GM23338 (cell line): Measurements from ENCODE around the gene CKAP2. TPM values are rescaled to one million over a fixed set of nuclear protein-coding genes. Genes with fewer than 3 reads are reported as not detected.
A peak's percentile ranks its signal among the peaks of the same experiment; 100 is the strongest.
"Not testable (repeated sequence)": the region's sequence is repeated elsewhere in the genome, so short reads cannot be mapped to it uniquely, and the experiment has no call there.

Source experiments
- ATAC-seq: fragments of 200-7000 bp; cut with Tn5 transposase; 3 replicates; pipeline ENCODE4 v1.9.1; 2020
- DNase-seq: peaks from one replicate; pipeline ENCODE4 v3.0.0-alpha.2; 2015; ENCODE audit warnings: low spot score
- H2AFZ ChIP-seq: fragments of 200-600 bp; sonication (generic); 2 replicates; pipeline ENCODE4 v1.8.0; 2016; ENCODE audit warnings: antibody characterized with exemption, mild to moderate bottlenecking, moderate library complexity
- H3F3A ChIP-seq: fragments of 200-600 bp; sonication (generic); replicated peaks from 2 replicates; pipeline ENCODE4 v1.8.0; 2017; ENCODE audit warnings: antibody characterized with exemption, mixed run types, low read depth
- H3K27ac ChIP-seq: fragments of 200-600 bp; sonication (generic); 2 replicates; pipeline ENCODE4 v1.6.1; 2016; ENCODE audit warnings: low read depth
- H3K27me3 ChIP-seq: fragments of 200-600 bp; sonication (generic); 2 replicates; pipeline ENCODE4 v1.8.0; 2016; ENCODE audit warnings: mild to moderate bottlenecking, mixed run types, moderate library complexity; ENCODE audit not compliant: insufficient read depth
- H3K36me3 ChIP-seq: fragments of 200-600 bp; sonication (generic); 2 replicates; pipeline ENCODE4 v1.8.0; 2016; ENCODE audit warnings: mild to moderate bottlenecking; ENCODE audit not compliant: insufficient read depth
- H3K4me1 ChIP-seq: fragments of 200-600 bp; sonication (generic); 2 replicates; pipeline ENCODE4 v1.8.0; 2016; ENCODE audit warnings: mild to moderate bottlenecking, moderate library complexity; ENCODE audit not compliant: insufficient read depth
- H3K4me2 ChIP-seq: fragments of 200-600 bp; sonication (generic); 2 replicates; pipeline ENCODE4 v1.7.1; 2017; ENCODE audit warnings: mixed run types
- H3K4me3 ChIP-seq: fragments of 200-600 bp; sonication (generic); 2 replicates; pipeline ENCODE4 v1.6.1; 2016; ENCODE audit warnings: mixed run types
- H3K79me2 ChIP-seq: fragments of 200-600 bp; sonication (generic); replicated peaks from 2 replicates; pipeline ENCODE4 v1.8.0; 2017; ENCODE audit warnings: mild to moderate bottlenecking; ENCODE audit not compliant: insufficient read depth
- H3K9me2 ChIP-seq: fragments of 200-600 bp; sonication (generic); 2 replicates; pipeline ENCODE4 v1.8.0; 2017; ENCODE audit not compliant: insufficient read depth
- H4K20me1 ChIP-seq: fragments of 200-600 bp; sonication (generic); replicated peaks from 2 replicates; pipeline ENCODE4 v1.8.0; 2017; ENCODE audit warnings: mild to moderate bottlenecking; ENCODE audit not compliant: insufficient read depth
- H3K27ac Mint-ChIP-seq: 2 replicates; pipeline ENCODE4 v1.8.0; 2020; ENCODE audit warnings: inconsistent platforms, mild to moderate bottlenecking, moderate library complexity, mixed read lengths
- H3K27me3 Mint-ChIP-seq: 3 replicates; pipeline ENCODE4 v1.8.0; 2022; ENCODE audit warnings: low read depth, mild to moderate bottlenecking, moderate library complexity, mixed read lengths, inconsistent platforms; ENCODE audit not compliant: insufficient read depth, poor library complexity
- H3K36me3 Mint-ChIP-seq: 3 replicates; pipeline ENCODE4 v1.8.0; 2021; ENCODE audit warnings: low read depth, mild to moderate bottlenecking, inconsistent platforms, moderate library complexity, mixed read lengths
- H3K4me1 Mint-ChIP-seq: 3 replicates; pipeline ENCODE4 v1.8.0; 2020; ENCODE audit warnings: mild to moderate bottlenecking, inconsistent platforms, mixed read lengths
- H3K4me3 Mint-ChIP-seq: 3 replicates; pipeline ENCODE4 v1.8.0; 2021; ENCODE audit warnings: moderate library complexity, mild to moderate bottlenecking, inconsistent platforms, mixed read lengths
- H3K9me3 Mint-ChIP-seq: 3 replicates; pipeline ENCODE4 v1.8.0; 2020; ENCODE audit warnings: moderate library complexity, mild to moderate bottlenecking, inconsistent platforms, mixed read lengths
- CREB1 ChIP-seq: fragments of 250-450 bp; sonication (Bioruptor Pico); IDR thresholded peaks from 2 replicates; pipeline ENCODE4 v1.5.0; 2020; ENCODE audit warnings: low read depth, mild to moderate bottlenecking, moderate library complexity
- JUNB ChIP-seq: IDR thresholded peaks from one replicate; pipeline ENCODE4 v1.6.1; 2016; ENCODE audit warnings: antibody characterized with exemption; ENCODE audit not compliant: unreplicated experiment
- polyA plus RNA-seq: library from polyadenylated mRNA; unstranded; fragments of >200 nt; fragmentation: Nextera tagmentation; extraction: Ambion mirVana; gene quantifications from 2 replicates; pipeline ENCODE4 v1.2.1, GENCODE V29; 2016
- total RNA-seq: library from RNA; depleted of rRNA; stranded (reverse); fragments of >200 nt; shearing (Covaris generic); gene quantifications from 2 replicates; pipeline ENCODE4 v1.2.3, GENCODE V29; 2014

CKAP2 gene
- total and polyA plus RNA-seq, 2 experiments from 2014 or later, result 48.8 to 103 TPM

- H3K4me1 ChIP-seq, result no peaks in the 10 kb centered on the region
- H3F3A ChIP-seq, result no peaks in the 10 kb centered on the region
- Mint-ChIP-seq H3K36me3 (peaks cover 82% of the 10 kb centered on the region), H3K27me3 (peaks cover 2% of the 10 kb centered on the region), H3K4me1 (no peaks in the 10 kb centered on the region), H3K9me3 (no peaks in the 10 kb centered on the region), H3K27ac (no peak overlapping the region), H3K4me3 (no peak overlapping the region)
- no peaks in the 10 kb centered on the region; the same call in 1 of the 2 replicates for H4K20me1 ChIP-seq
- no peak overlapping the region for H3K4me2 ChIP-seq
- peaks cover 56% of the 10 kb centered on the region for H3K36me3 ChIP-seq
- H2AFZ ChIP-seq, result no peak overlapping the region
- ATAC-seq, result no peak
- H3K4me3 ChIP-seq, result no peak overlapping the region
- H3K79me2 ChIP-seq, result peaks cover 22% of the 10 kb centered on the region
- no peak for TF ChIP-seq CREB1 (CRISPR knock-in tag)
- no peak for TF ChIP-seq JUNB
- DNase-seq, result no peak
- H3K9me2 ChIP-seq, result 0 out of 2 replicates have a peak, but pooled peaks cover 2% of the 10 kb centered on the region
- no peak overlapping the region for H3K27ac ChIP-seq
- no peaks in the 10 kb centered on the region for H3K27me3 ChIP-seq
Observed at GRCh38 chr13:52463526-52463925, 8.2 kb downstream of the CKAP2 start.

DNA sequence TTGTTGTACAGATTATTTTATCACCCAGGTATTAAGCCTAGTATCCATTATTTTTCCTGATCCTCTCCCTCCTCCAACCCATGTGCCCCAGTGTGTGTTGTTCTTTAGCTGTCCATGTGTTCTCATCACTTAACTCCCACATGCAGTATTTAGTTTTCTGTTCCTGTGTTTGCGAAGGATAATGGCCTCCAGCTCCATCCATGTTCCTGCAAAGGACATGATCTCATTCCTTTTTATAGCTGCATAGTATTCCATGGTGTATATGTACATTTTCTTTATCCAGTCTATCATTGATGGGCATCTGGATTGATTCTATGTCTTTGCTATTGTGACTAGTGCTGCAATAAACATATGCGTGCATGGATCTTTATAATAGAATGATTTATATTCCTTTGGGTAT lies 13.2 kb downstream of the CKAP2 start:
- not testable (repeated sequence) for H3K27me3 Mint-ChIP-seq, H3K27ac ChIP-seq, H3K4me3 ChIP-seq, DNase-seq, H3F3A ChIP-seq, H4K20me1 ChIP-seq, H2AFZ ChIP-seq, H3K4me2 ChIP-seq, H3K79me2 ChIP-seq, H3K4me3 Mint-ChIP-seq, H3K9me2 ChIP-seq, ATAC-seq, H3K4me1 Mint-ChIP-seq, H3K27me3 ChIP-seq, H3K4me1 ChIP-seq, H3K27ac Mint-ChIP-seq, H3K9me3 Mint-ChIP-seq
- peaks cover 48% of the 10 kb centered on the region for H3K36me3 ChIP-seq
- H3K36me3 Mint-ChIP-seq, result peaks cover 74% of the 10 kb centered on the region

GRCh38 chr13:52480677-52481428 lies 25.6 kb downstream of the CKAP2 start:
- H3K27me3 ChIP-seq, H3K4me3 ChIP-seq, H2AFZ ChIP-seq, H3K4me1 Mint-ChIP-seq, H3K36me3 ChIP-seq, H3K9me2 ChIP-seq, H3K4me3 Mint-ChIP-seq, ATAC-seq, H3K79me2 ChIP-seq, H4K20me1 ChIP-seq, H3K27me3 Mint-ChIP-seq, H3K4me1 ChIP-seq, H3K9me3 Mint-ChIP-seq, H3K27ac ChIP-seq, H3F3A ChIP-seq: not testable (repeated sequence)
- peak; percentile 11 for DNase-seq
- H3K27ac Mint-ChIP-seq, result peak overlapping the region; percentile 78; the same call in 1 of the 2 replicates
- peaks cover 10% of the 10 kb centered on the region; the same call in 2 of the 3 replicates for H3K36me3 Mint-ChIP-seq
- 0 out of 2 replicates have a peak overlapping the region, but pooled peaks have one; percentile 22 for H3K4me2 ChIP-seq

DNA sequence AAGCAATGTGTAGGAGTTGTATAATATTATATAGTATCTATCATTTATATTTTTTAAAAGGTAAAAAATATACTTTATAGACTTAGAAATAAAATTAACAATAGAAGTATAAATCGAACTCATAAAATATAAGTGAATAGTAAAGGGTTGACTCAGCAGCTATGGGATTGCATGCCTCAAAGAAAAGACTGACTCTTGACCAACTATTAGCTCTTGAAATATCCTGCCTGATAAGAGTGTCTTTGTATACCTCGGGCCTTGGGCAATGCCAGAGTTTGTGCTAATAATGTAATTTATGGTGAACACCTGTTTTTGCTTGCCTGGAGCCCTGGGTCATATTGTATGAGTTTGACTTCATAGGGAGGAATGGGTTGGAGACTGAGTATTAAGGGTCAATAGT lies 31.8 kb downstream of the CKAP2 start:
- H3K4me1 Mint-ChIP-seq, H4K20me1 ChIP-seq, H3K9me3 Mint-ChIP-seq, H3K4me1 ChIP-seq, H3K27ac Mint-ChIP-seq, H3K27me3 ChIP-seq, H2AFZ ChIP-seq, DNase-seq, H3F3A ChIP-seq, H3K36me3 Mint-ChIP-seq, H3K79me2 ChIP-seq, H3K4me2 ChIP-seq, H3K9me2 ChIP-seq, H3K4me3 ChIP-seq, ATAC-seq, H3K27ac ChIP-seq, H3K36me3 ChIP-seq, H3K4me3 Mint-ChIP-seq, H3K27me3 Mint-ChIP-seq: not testable (repeated sequence)

GRCh38 chr13:52488763-52489162 lies 33.5 kb downstream of the CKAP2 start:
- not testable (repeated sequence) for H3F3A ChIP-seq, H3K4me3 Mint-ChIP-seq, DNase-seq, H3K4me3 ChIP-seq, H3K27me3 ChIP-seq, H3K27me3 Mint-ChIP-seq, H3K4me2 ChIP-seq, H3K79me2 ChIP-seq, H3K36me3 ChIP-seq, H3K27ac ChIP-seq, H3K4me1 ChIP-seq, H3K4me1 Mint-ChIP-seq, H3K36me3 Mint-ChIP-seq, H3K9me2 ChIP-seq, H3K9me3 Mint-ChIP-seq, H2AFZ ChIP-seq, H3K27ac Mint-ChIP-seq, H4K20me1 ChIP-seq, ATAC-seq

DNA sequence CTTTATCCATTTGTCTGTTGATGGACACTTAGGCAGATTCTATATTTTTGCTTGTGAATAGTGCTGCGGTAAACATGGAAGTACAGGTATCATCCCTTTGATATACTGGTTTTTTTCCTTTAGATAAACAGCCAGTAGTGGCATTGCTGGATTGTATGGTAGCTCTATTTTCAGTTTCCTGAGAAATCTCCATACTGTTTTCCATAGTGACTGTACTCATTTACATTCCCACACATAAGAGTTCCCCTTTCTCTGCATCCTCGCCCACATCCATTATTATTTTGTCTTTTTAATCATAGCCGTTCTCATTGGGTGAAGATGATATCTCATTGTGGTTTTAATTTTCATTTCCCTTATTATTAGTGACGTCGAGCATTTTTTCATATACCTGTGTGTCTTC lies 35.7 kb downstream of the CKAP2 start:
- not testable (repeated sequence) for H4K20me1 ChIP-seq, H3K36me3 Mint-ChIP-seq, H3K27ac Mint-ChIP-seq, H3K9me3 Mint-ChIP-seq, H3K4me3 Mint-ChIP-seq, H3F3A ChIP-seq, H2AFZ ChIP-seq, H3K27me3 Mint-ChIP-seq, H3K79me2 ChIP-seq, H3K27ac ChIP-seq, H3K27me3 ChIP-seq, DNase-seq, H3K9me2 ChIP-seq, H3K4me2 ChIP-seq, H3K4me3 ChIP-seq, H3K4me1 Mint-ChIP-seq, ATAC-seq, H3K36me3 ChIP-seq, H3K4me1 ChIP-seq
